Measurements from ENCODE around the gene CEP78. TPM values are rescaled to one million over a fixed set of nuclear protein-coding genes. Genes with fewer than 3 reads are reported as not detected.

The CEP78 gene
- polyA plus RNA-seq, 4 donors = 28.6 to 47.3 (median 34.8) TPM

GRCh38 chr9:78234810-78235209, 1.1 kb upstream of the CEP78 start:
- no peak for DNase-seq (ENCODE audit: low read depth in 4 of 4, low spot score in 2 of 4)

- DNase-seq (ENCODE audit: low read depth in 4 of 4, low spot score in 2 of 4) = peak in 1 of 4 donors; percentile 15
Measured at GRCh38 chr9:78235256-78235761, 566 bp upstream of the CEP78 start.

GRCh38 chr9:78236551-78236910, 656 bp downstream of the CEP78 start:
- DNase-seq (ENCODE audit: low read depth in 4 of 4, low spot score in 2 of 4) = peak in 1 of 4 donors; percentile 28

DNA sequence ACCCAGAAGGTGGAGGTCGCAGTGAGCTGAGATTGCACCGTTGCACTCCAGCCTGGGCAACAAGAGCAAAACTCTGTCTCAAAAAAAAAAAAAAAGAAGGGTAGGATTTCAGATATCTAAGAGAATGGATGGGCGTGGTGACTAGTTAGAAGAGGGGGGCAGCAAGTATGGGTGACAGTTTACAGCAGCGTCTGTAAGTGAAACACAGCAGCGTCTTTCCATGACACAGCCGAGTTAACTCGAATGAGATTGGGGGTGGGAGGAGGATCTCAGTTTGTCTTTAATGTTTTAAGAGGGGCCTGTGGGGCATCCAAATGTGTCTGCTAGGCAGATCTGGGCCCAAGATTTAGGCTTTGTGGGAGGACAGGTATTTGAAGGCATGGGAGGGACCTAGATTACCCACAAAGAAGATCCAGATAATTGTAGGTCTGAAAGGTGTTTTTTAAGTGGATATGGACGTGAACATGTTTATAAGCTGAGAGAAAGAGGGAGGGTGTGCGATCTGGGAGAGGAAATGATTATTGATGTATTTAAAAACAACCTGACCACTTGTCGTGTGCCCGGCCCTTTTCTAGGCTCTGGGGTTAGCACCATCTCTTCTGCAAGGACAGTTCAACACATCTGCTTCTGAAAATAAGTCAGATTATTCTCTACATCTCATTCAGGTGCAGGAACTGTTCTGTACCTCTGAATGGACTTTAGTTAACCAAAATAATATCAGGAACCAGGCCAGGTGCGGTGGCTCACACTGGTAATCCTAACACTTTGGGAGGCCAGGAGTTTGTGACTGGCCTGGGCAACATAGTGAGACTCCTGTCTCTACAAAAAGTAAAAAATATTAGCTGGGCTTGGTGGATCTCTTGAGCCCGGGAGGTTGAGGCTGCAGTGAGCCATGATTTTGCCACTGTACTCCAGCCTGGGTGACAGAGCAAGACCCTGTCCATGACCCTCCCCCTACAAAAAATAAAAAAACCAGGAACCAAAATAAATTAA, 2.5 kb downstream of the CEP78 start:
- DNase-seq (ENCODE audit: low read depth in 4 of 4, low spot score in 2 of 4) = no peak

DNA sequence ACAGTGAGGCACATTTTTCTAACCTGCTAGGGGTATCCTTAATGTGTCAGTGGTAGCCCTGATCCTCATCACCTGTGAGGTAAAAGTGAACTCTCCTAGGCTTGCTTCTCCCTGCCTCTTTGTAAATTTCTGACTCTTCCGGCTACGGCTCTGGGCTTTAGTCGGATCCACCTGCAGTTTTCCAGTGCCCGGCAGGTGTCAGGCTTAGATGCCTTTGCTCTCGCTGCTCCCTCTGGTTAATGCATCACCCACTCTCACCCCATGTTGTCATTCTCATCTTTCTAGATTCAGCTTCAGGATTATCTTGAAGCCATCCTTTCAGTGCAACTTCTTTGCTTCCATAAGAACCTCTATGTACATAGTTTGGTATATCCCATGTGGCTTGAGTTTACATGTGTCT, 3.6 kb downstream of the CEP78 start:
- peak in 1 of 4 donors; percentile 29 for DNase-seq (ENCODE audit: low read depth in 4 of 4, low spot score in 2 of 4)

DNA sequence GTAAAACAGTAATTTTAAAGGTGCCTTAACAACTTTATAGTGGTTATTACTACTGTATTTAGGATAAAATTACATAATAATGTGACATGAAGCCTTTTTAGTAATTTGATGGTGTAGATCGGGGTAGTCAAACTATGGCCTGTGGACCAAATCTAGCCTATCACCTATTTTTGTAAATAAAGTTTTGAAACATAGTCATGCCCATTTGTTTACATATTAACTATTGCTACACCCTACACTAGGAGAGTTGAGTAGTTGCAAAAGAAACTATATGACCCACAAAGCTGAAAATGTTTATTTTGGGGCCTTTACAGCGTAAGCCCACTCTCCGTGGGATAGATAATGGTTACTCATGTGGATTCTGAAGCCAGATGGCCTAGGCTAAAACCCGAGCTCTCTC, 6.2 kb downstream of the CEP78 start:
- DNase-seq (ENCODE audit: low read depth in 4 of 4, low spot score in 2 of 4) = no peak

- no peak for DNase-seq (ENCODE audit: low read depth in 4 of 4, low spot score in 2 of 4)
Measured at GRCh38 chr9:78243130-78243529, 7.3 kb downstream of the CEP78 start.

DNA sequence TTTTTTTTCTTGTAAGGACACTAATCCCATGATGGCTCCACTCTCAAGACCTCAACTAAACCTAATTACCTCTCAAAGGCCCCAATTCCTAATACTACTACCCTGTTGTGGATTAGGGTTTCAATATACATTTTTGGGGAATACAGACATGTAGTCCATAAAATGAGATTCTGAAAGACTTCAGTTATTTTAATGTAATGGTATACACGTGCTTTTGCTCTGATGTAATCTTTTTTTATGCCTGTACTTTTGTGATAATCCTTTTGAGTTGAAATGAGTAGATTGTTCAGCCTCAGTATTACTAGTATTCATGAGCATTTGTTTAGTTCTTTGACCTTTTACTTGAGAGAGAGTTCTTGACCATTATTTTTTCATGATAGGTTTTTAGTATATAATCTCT, 9.5 kb downstream of the CEP78 start:
- no peak for DNase-seq (ENCODE audit: low read depth in 4 of 4, low spot score in 2 of 4)

GRCh38 chr9:78248635-78249034, 12.8 kb downstream of the CEP78 start:
- DNase-seq (ENCODE audit: low read depth in 4 of 4, low spot score in 2 of 4) = no peak

- DNase-seq (ENCODE audit: low read depth in 4 of 4, low spot score in 2 of 4) = no peak
Measured at GRCh38 chr9:78249542-78249941, 13.7 kb downstream of the CEP78 start.

DNA sequence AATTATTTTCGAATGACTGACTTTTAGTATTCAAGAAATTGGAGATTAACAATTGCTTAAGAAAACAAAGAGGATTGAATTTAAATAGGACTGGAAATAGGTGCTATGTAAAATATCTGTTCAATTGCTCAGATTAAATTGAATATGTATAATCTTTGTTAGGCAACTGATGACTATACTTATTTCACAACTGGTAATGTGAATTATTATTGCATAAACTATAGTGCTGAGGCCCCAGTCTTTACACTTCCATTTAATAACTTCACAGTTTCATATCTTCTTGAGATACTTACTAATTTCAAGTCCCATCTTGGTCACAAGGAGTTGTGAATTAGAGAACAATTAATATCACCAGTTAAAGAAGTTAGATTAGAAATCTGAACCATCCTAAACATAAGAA, 16.7 kb downstream of the CEP78 start:
- DNase-seq (ENCODE audit: low read depth in 4 of 4, low spot score in 2 of 4) = no peak

DNA sequence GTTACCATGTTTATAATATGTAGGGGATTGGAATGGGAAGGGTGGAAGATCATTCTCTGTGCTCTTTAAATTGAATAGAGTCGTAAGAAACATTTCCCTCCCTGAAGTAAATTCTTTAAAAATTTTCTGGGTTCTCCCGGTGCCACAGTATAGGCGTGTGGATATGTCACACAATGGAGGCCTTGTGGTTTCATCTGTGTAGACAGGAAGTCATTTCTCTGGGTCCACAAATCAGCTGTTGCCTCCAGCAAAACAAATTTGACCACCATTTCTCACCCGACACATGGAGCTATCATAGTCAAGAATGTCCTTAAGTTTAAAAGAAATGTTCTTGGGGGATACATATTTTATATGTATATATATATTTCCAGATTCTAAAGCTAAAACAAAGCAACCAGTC, 17.4 kb downstream of the CEP78 start:
- no peak for DNase-seq (ENCODE audit: low read depth in 4 of 4, low spot score in 2 of 4)

DNA sequence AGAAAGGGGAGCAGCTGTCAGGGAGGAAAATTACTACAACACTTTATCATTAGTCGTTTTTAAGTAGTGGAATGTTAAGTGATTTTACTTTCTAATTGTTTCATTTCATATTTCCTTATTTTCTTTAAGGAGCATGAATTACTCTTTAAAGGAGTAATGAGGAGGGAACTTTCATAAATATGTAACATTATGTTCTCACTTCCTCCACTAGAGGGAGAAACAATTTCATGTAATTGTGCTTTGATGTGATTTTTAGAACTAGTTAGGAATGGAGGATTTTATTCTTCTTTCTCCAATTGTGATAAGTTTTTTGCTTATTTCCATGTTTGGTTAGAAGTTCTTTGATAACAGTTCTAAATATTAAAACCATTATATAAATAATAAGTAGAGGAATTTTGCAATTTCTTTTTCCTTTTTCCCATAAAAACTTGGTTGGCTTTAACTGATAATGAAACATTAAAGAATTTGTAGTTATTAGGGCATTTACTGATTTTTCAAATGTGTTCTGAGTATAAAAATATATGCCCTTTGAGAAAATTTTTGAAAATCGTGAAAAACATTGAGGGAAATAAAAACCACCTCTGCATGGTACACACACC, 25.6 kb downstream of the CEP78 start:
- peak in 1 of 4 donors; percentile 19 for DNase-seq (ENCODE audit: low read depth in 4 of 4, low spot score in 2 of 4)

GRCh38 chr9:78262655-78263054, 26.8 kb downstream of the CEP78 start:
- DNase-seq (ENCODE audit: low read depth in 4 of 4, low spot score in 2 of 4) = no peak

- no peak for DNase-seq (ENCODE audit: low read depth in 4 of 4, low spot score in 2 of 4)
Measured at GRCh38 chr9:78267889-78268288, 32.0 kb downstream of the CEP78 start.

- no peak for DNase-seq (ENCODE audit: low read depth in 4 of 4, low spot score in 2 of 4)
Measured at GRCh38 chr9:78269784-78270183, 33.9 kb downstream of the CEP78 start.

GRCh38 chr9:78272307-78272706, 36.4 kb downstream of the CEP78 start:
- DNase-seq (ENCODE audit: low read depth in 4 of 4, low spot score in 2 of 4) = no peak

GRCh38 chr9:78273761-78274160, 37.9 kb downstream of the CEP78 start:
- DNase-seq (ENCODE audit: low read depth in 4 of 4, low spot score in 2 of 4) = no peak

DNA sequence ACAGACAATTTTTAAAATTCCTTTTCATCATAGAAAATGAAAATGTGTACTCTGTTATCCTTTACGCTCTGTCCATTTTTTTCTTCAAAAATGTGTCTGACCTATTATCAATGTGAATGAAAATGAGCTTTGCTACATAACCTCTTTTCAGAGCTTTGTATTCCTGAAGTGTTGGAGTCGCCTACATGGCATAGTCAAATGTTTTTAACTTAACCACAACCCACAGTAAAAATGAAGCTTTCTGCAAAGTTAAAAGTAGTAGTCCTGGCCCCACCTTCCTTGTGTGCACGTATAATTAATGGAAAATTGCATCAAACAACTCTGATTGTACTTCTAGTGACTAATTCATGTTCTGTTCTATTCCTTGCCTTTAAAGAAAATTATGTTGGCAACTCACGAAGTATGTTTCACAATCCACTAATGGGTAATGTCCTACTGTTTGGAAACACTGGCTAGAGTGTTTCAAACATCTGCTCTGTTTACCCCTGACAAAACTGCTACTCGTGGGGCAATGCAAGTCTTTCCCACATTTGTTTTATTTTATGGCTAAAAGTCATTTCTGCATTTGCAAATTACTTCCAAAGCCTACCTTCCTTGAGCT, 42.4 kb downstream of the CEP78 start:
- no peak for DNase-seq (ENCODE audit: low read depth in 4 of 4, low spot score in 2 of 4)

DNA sequence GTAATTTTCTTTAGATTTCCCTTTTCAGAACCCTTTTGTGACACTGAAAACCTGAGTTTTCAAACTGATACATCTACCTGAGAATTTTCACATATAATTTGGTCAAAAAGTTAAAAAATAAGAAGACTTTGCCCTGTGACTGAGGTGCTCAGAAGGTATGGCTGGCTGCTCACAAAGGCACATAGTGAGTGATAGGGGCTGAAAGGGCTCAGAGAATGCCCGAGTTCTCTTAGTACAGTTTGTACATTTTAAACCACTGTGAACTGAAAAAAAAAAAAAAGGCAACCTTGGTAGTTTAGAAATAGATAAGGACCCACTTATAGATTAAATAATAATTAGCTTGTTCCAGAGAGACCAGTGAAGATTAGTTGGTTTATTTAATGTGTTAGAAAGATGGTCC, 42.9 kb downstream of the CEP78 start:
- DNase-seq (ENCODE audit: low read depth in 4 of 4, low spot score in 2 of 4) = no peak

DNA sequence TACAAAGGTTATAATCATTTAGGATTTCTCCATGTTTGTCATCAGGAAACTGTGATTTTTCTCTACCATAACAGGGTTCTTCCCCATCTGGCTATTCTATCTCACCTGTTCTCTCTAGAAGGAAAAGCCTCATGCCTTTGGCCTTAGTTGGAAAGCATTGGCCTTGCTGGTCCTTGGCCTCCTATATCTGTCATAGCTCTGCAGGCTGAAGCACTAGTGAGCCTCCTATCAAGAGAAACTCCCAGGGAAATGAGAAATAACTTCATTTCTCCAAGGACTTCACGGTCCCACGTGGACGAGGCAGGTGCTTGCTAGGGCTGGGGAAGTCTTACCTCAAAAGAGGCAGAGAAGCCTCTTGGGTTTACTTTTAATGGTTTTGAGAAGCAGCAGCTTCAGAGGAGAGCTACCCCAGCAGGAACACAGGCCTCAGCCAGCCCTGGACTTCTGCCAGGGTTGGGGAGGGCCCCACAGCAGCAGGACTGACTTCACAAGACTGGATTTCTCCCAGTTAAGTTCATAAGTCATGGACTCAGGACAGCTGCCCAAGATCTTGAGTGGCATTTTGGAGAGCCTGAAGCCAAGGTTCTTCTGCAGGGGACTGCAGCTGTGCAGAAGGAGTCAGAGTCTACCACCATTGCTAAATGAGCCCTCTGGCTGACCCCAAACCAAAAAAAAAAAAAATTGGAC, 45.2 kb downstream of the CEP78 start:
- peak in 3 of 4 donors; percentile 53 to 78 (median 69) for DNase-seq (ENCODE audit: low read depth in 4 of 4, low spot score in 2 of 4)
